Left lung (tissue), 10 donors: ENCODE measurements around the gene ITM2B. TPM values are rescaled to one million over a fixed set of nuclear protein-coding genes. Genes with fewer than 3 reads are reported as not detected.

Experiments used
- ATAC-seq: fragments of 200-7000 bp; cut with Tn5 transposase; one replicate; pipeline ENCODE4 v1.9.1; 2020; ENCODE audit warnings: moderate library complexity
- DNase-seq, 4 donors: peaks; one replicate each; pipeline ENCODE4 v3.0.0-alpha.2; 2013 to 2020
- H3K27ac ChIP-seq, 2 donors: fragments of 200-600 bp; sonication (generic) in 1 of 2; one replicate each; pipeline versions ENCODE4 v1.5.0 to v1.8.0; 2020 to 2021
- H3K27me3 ChIP-seq, 2 donors: fragments of 200-600 bp; sonication (generic) in 1 of 2; one replicate each; pipeline versions ENCODE4 v1.5.0 to v1.8.0; 2020 to 2021
- H3K36me3 ChIP-seq, 2 donors: fragments of 200-600 bp; sonication (generic) in 1 of 2; one replicate each; pipeline versions ENCODE4 v1.5.0 to v1.8.0; 2020 to 2021
- H3K4me1 ChIP-seq, 2 donors: fragments of 200-600 bp; one replicate each; pipeline ENCODE4 v1.8.0; 2021
- H3K4me3 ChIP-seq, 2 donors: fragments of 200-600 bp; sonication (generic) in 1 of 2; one replicate each; pipeline versions ENCODE4 v1.5.0 to v1.8.0; 2020 to 2021; ENCODE audit warnings: mild to moderate bottlenecking in 1 of 2
- H3K9me3 ChIP-seq, 2 donors: fragments of 200-600 bp; sonication (generic) in 1 of 2; one replicate each; pipeline versions ENCODE4 v1.5.0 to v1.8.0; 2020 to 2021
- CTCF ChIP-seq, 2 donors: fragments of 200-600 bp; sonication (generic) in 1 of 2; IDR thresholded peaks; one replicate each; pipeline versions ENCODE4 v1.5.0 to v1.8.0; 2021; ENCODE audit warnings: antibody characterized with exemption in 2 of 2
- intact Hi-C, 2 donors: fragments of 100-400 bp; cut with DNase I; formaldehyde crosslinking; loops; one replicate each; pipeline versions ENCODE4 v1.11.2 to v1.14.2; 2022
- polyA plus RNA-seq, 6 donors: library from polyadenylated mRNA; unstranded; fragments of 120-200 nt; gene quantifications; one replicate each; pipeline ENCODE4 v1.2.1, GENCODE V29; 2013; ENCODE audit not compliant: insufficient read length in 6 of 6
- total RNA-seq, 2 donors: library from RNA; stranded (reverse); fragmentation: NEBNext Ultra II Directional; extraction: Animal tissue kit (Norgen Biotek cat#: 25700); gene quantifications; one replicate each; pipeline ENCODE4 v1.2.1, GENCODE V29; 2021
- donor health status: DM: no; HTN: yes; CAD: no.
- donor health status: DM: no; HTN: no; CAD: no.

Gene ITM2B
- total and polyA plus RNA-seq, 8 donors: 530 to 683 (median 621) TPM

GRCh38 chr13:48255090-48255489 lies 22.1 kb downstream of the ITM2B start:
- no peaks in the 10 kb centered on the region for H3K27me3 ChIP-seq
- DNase-seq (no peak), ATAC-seq (no peak)
- no peak for TF ChIP-seq CTCF (IDR thresholded peaks at IDR 0.05)
- H3K27ac ChIP-seq: no peak overlapping the region
- no peak overlapping the region for H3K4me3 ChIP-seq
- H3K36me3 ChIP-seq: peaks cover 6 to 66% of the 10 kb centered on the region in 2 donors
- H3K9me3 ChIP-seq: no peaks in the 10 kb centered on the region
- H3K4me1 ChIP-seq: peaks cover 0 to 26% of the 10 kb centered on the region in 2 donors
- intact Hi-C loops: no loop called here

GRCh38 chr13:48255954-48256353 lies 22.9 kb downstream of the ITM2B start:
- Histone ChIP-seq H3K27ac (no peak overlapping the region), H3K4me3 (no peak overlapping the region), H3K36me3 (peaks cover 6 to 75% of the 10 kb centered on the region in 2 donors), H3K4me1 (peaks cover 0 to 20% of the 10 kb centered on the region in 2 donors), H3K9me3 (no peaks in the 10 kb centered on the region), H3K27me3 (no peaks in the 10 kb centered on the region)
- no peak for DNase-seq
- intact Hi-C loops: no loop called here
- TF ChIP-seq CTCF (IDR thresholded peaks at IDR 0.05): no peak
- ATAC-seq: no peak

GRCh38 chr13:48258002-48258401 lies 25.0 kb downstream of the ITM2B start:
- peaks cover 11 to 94% of the 10 kb centered on the region in 2 donors for H3K36me3 ChIP-seq
- peaks cover 0 to 9% of the 10 kb centered on the region in 2 donors for H3K4me1 ChIP-seq
- TF ChIP-seq CTCF (IDR thresholded peaks at IDR 0.05): no peak
- intact Hi-C loops: no loop called here
- ATAC-seq (no peak), DNase-seq (no peak)
- no peaks in the 10 kb centered on the region for H3K27me3 ChIP-seq
- H3K27ac ChIP-seq: no peak overlapping the region
- H3K4me3 ChIP-seq: no peak overlapping the region
- H3K9me3 ChIP-seq: no peaks in the 10 kb centered on the region

GRCh38 chr13:48258430-48258829 lies 25.4 kb downstream of the ITM2B start:
- ATAC-seq: no peak
- H3K9me3 ChIP-seq: no peaks in the 10 kb centered on the region
- no peak overlapping the region for H3K4me3 ChIP-seq
- no peak for DNase-seq
- H3K4me1 ChIP-seq: peaks cover 0 to 10% of the 10 kb centered on the region in 2 donors
- no peaks in the 10 kb centered on the region for H3K27me3 ChIP-seq
- H3K36me3 ChIP-seq: peaks cover 11 to 97% of the 10 kb centered on the region in 2 donors
- TF ChIP-seq CTCF (IDR thresholded peaks at IDR 0.05): no peak
- H3K27ac ChIP-seq: no peak overlapping the region
- intact Hi-C loops: no loop called here

- no peak overlapping the region for H3K4me3 ChIP-seq
- intact Hi-C loops: no loop called here
- ATAC-seq (no peak), DNase-seq (no peak)
- TF ChIP-seq CTCF (IDR thresholded peaks at IDR 0.05): no peak
- no peaks in the 10 kb centered on the region for H3K27me3 ChIP-seq
- peaks cover 11 to 83% of the 10 kb centered on the region in 2 donors for H3K36me3 ChIP-seq
- H3K9me3 ChIP-seq: no peaks in the 10 kb centered on the region
- H3K4me1 ChIP-seq: peaks cover 0 to 10% of the 10 kb centered on the region in 2 donors
- H3K27ac ChIP-seq: no peak overlapping the region
Observed at GRCh38 chr13:48260970-48261369, 28.0 kb downstream of the ITM2B start.
